GM12878 (cell line): ENCODE data around the gene MEP1A. TPM values are rescaled to one million over a fixed set of nuclear protein-coding genes. Genes with fewer than 3 reads are reported as not detected.

Source experiments
- ATAC-seq: fragments of 200-7000 bp; cut with Tn5 transposase; 3 replicates; pipeline ENCODE4 v1.9.1; 2020; ENCODE audit warnings: mild to moderate bottlenecking, moderate library complexity
- BruUV-seq: library from RNA; stranded (reverse); fragments of 400-500 nt; replicated peaks from 2 replicates; lab custom pipeline; 2021; lab: Mats Ljungman, UMichigan
- CTCF ChIA-PET: fragments of 300-600 bp; sonication (Branson Sonifier 250); formaldehyde crosslinking; extraction: SDS; loops from one replicate; lab custom pipeline; 2021; ENCODE audit warnings: inconsistent platforms; lab: Yijun Ruan, JAX
- POLR2A ChIA-PET: fragments of 350-600 bp; formaldehyde crosslinking; extraction: SDS; loops from one replicate; lab custom pipeline; 2021; ENCODE audit warnings: inconsistent platforms; lab: Charles Lee
- RAD21 ChIA-PET: fragments of 300-600 bp; sonication (Branson Sonifier 250); formaldehyde crosslinking; loops from one replicate; lab custom pipeline; 2023; ENCODE audit warnings: antibody characterized with exemption; ENCODE audit not compliant: unreplicated experiment; lab: Charles Lee
- SMC1A ChIA-PET: fragments of 300-600 bp; sonication (Branson Sonifier 250); formaldehyde crosslinking; loops from one replicate; lab custom pipeline; 2023; ENCODE audit not compliant: unreplicated experiment, uncharacterized antibody; lab: Charles Lee
- DNase-seq: peaks from one replicate; pipeline ENCODE4 v3.0.0-alpha.2; 2011; ENCODE audit warnings: low read depth, low spot score
- FAIRE-seq: peaks from 3 replicates; lab custom pipeline; 2011; peaks lifted over from hg19 to GRCh38; lab: Jason Lieb, UNC
- H2AFZ ChIP-seq: 2 replicates; pipeline ENCODE4 v1.6.0; 2011; ENCODE audit warnings: low read depth, low read length, control low read depth; ENCODE audit not compliant: control insufficient read depth
- H3K27ac ChIP-seq: 2 replicates; pipeline ENCODE4 v1.5.1; 2011; ENCODE audit warnings: control low read depth; ENCODE audit not compliant: control insufficient read depth, insufficient read depth
- H3K27me3 ChIP-seq, 2 experiments: replicated peaks in 1 of 2; 2 replicates each; pipeline versions ENCODE4 v1.6.0 to v1.6.1; 2011; ENCODE audit warnings: low read length in 1 of 2; ENCODE audit not compliant: control insufficient read depth in 2 of 2, insufficient read depth in 2 of 2
- H3K36me3 ChIP-seq, 2 experiments: 2 replicates each; pipeline ENCODE4 v1.5.1; 2011; ENCODE audit warnings: low read length in 1 of 2; ENCODE audit not compliant: control insufficient read depth in 2 of 2, insufficient read depth in 2 of 2
- H3K4me1 ChIP-seq: 2 replicates; pipeline ENCODE4 v1.6.1; 2011; ENCODE audit warnings: mild to moderate bottlenecking, low read length, moderate library complexity, mixed read lengths; ENCODE audit not compliant: control insufficient read depth, insufficient read depth
- H3K4me2 ChIP-seq: 2 replicates; pipeline ENCODE4 v1.6.0; 2011; ENCODE audit warnings: control low read depth; ENCODE audit not compliant: control insufficient read depth, insufficient read depth
- H3K4me3 ChIP-seq: fragments of 200-600 bp; sonication (generic); 2 replicates; pipeline ENCODE4 v1.5.1; 2016
- H3K79me2 ChIP-seq: 2 replicates; pipeline ENCODE4 v1.6.0; 2011; ENCODE audit warnings: low read length; ENCODE audit not compliant: control insufficient read depth, insufficient read depth
- H3K9ac ChIP-seq: 2 replicates; pipeline ENCODE4 v1.8.0; 2011; ENCODE audit warnings: low read length, control low read depth, mixed read lengths; ENCODE audit not compliant: control insufficient read depth, insufficient read depth
- H3K9me3 ChIP-seq: replicated peaks from 3 replicates; pipeline ENCODE4 v1.5.1; 2011; ENCODE audit warnings: mild to moderate bottlenecking, low read length; ENCODE audit not compliant: control insufficient read depth, insufficient read depth
- H4K20me1 ChIP-seq: 2 replicates; pipeline ENCODE4 v1.6.0; 2011; ENCODE audit not compliant: control insufficient read depth, insufficient read depth
- E2F8 ChIP-seq: fragments of 450-650 bp; IDR thresholded peaks from 2 replicates; pipeline ENCODE4 v1.6.1; 2018; ENCODE audit warnings: mild to moderate bottlenecking, low read depth, moderate library complexity; ENCODE audit not compliant: partially characterized antibody
- WGBS: methylation state at CpG from one replicate; pipeline ENCODE4 v1.1.6; 2016; ENCODE audit warnings: low lambda C conversion rate; ENCODE audit not compliant: insufficient replicate concordance, insufficient coverage; ENCODE audit errors: missing lambda C conversion rate; 5-methylcytosine and 5-hydroxymethylcytosine counted together
- in situ Hi-C: fragments of 300-500 bp; cut with MboI; formaldehyde crosslinking; loops from 9 replicates; pipeline ENCODE4 v1.14.3; 2018; ENCODE audit warnings: mixed read lengths
- intact Hi-C: fragments of 100-400 bp; cut with micrococcal nuclease; formaldehyde crosslinking; loops from one replicate; pipeline ENCODE4 v1.14.2; 2022; ENCODE audit not compliant: unreplicated experiment
- polyA plus RNA-seq, 11 experiments: library from polyadenylated mRNA; depleted of rRNA in 4 of 11; unstranded in 6 of 11; stranded (reverse) in 5 of 11; fragments of >200 nt; fragmentation: Nextera tagmentation in 4 of 11; fragmentation: Illumina TruSeq in 1 of 11; extraction: Ambion mirVana in 4 of 11; extraction: Trizol in 1 of 11; gene quantifications; 1 replicate in 1 of 11; 2 replicates in 10 of 11; pipeline versions ENCODE4 v1.2.1 to v1.2.3, GENCODE V29; 2011 to 2016; ENCODE audit warnings: inconsistent platforms in 2 of 11, missing spikeins in 2 of 11, low read depth in 1 of 11
- total RNA-seq, 4 experiments: library from RNA; depleted of rRNA in 3 of 4; stranded (reverse); fragments of >200 nt in 3 of 4; fragmentation: Illumina TruSeq in 1 of 4; extraction: Trizol in 1 of 4; gene quantifications; 2 replicates each; pipeline versions ENCODE4 v1.2.1 to v1.2.3, GENCODE V29; 2013 to 2021

Gene MEP1A
- total and polyA plus RNA-seq, 10 of the 15 experiments (the other 5 are each of a cell fraction or from before 2014, with no cell fraction given): not detected

DNA sequence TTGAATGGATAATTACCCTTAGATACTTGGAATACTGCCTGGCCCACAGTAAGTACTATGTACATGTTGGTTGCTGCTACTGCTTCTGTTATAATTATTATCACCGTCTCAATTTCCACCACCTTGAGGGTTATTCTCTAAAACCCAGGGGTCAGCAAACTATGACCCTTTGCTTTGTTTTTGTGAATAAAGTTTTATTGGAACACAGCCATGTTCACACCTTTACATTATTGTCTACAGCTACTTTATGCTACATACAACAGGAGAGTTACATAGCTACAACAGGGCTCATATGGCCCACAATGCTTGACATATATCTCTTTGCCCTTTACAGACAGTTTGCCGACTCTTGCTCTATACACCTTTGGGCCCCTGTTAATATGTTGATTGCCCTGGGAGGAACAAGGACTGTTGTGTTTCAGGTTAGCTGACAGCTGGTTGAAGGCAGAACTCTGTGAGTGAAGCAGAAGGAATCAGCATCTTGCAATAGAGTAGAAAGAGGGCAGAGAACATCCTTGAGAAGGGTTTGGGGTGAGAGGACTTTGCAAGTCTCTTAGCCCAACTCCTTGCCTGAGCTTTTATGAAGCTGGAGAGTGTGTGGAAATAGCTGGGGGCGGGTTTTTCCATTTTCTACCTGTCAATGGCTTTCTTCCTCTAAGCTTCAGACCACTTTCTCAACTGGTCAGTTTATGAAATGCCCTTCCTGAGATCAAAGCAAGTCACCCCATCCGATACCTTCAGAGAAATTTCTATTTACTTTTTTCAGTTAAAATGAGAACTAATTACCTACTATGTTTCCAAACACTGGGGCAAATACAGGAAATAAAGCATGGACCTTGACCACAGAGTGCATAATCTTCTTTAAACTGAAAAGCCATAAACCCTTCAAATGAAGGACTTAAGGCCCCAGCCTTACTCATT is 3.5 kb upstream of the MEP1A start:
- no peak for FAIRE-seq
- no TSS peak for BruUV-seq

More for the DNA sequence above, 3.5 kb upstream of the MEP1A start:
- H3K9ac ChIP-seq: no peak overlapping the region
- no peaks in the 10 kb centered on the region for H3K9me3 ChIP-seq
- no peaks in the 10 kb centered on the region for H3K36me3 ChIP-seq
- ATAC-seq (no peak), DNase-seq (no peak)
- no peak overlapping the region for H3K4me2 ChIP-seq
- POLR2A ChIA-PET: no interaction called here
- RAD21 ChIA-PET: no interaction called here
- no peak overlapping the region for H2AFZ ChIP-seq
- H4K20me1 ChIP-seq: no peaks in the 10 kb centered on the region
- H3K27ac ChIP-seq: no peak overlapping the region
- CTCF ChIA-PET: interaction anchor here (1.0 to 1.7 kb wide), 2 partner anchors 9 to 21 kb away, joined by 3 to 4 read pairs; no protein-coding TSS in a partner anchor
- no peak for TF ChIP-seq E2F8
- H3K79me2 ChIP-seq: no peaks in the 10 kb centered on the region
- SMC1A ChIA-PET: no interaction called here
- intact Hi-C loops: no loop called here
- in situ Hi-C loops: no loop called here
- no peaks in the 10 kb centered on the region for H3K4me1 ChIP-seq
- H3K27me3 ChIP-seq: no peaks in the 10 kb centered on the region
- no peak overlapping the region for H3K4me3 ChIP-seq
- WGBS: 50% methylated on average over 4 of the region's 4 CpGs
